Measurements from ENCODE around the gene GOLGA8B. TPM values are rescaled to one million over a fixed set of nuclear protein-coding genes. Genes with fewer than 3 reads are reported as not detected.

GOLGA8B gene
- 8.8 and 11.6 TPM in 2 replicates for total RNA-seq

GRCh38 chr15:34583399-34584329, at the start of gene GOLGA8B:
Gene GOLGA8B (minus strand): TSS chr15:34583651. CDS start chr15:34535912, 47,739 bp downstream.

Other genes with a start within 250 kb of the GOLGA8B start
- 4.0 and 4.2 TPM in 2 replicates for gene SLC12A6, start 245.9 kb downstream of the GOLGA8B start, total RNA-seq
- 277 and 284 TPM in 2 replicates for gene NOP10, start 240.5 kb downstream of the GOLGA8B start, total RNA-seq
- not detected in 2 replicates for gene NUTM1, start 240.3 kb downstream of the GOLGA8B start, total RNA-seq
- 16.6 and 32.5 TPM in 2 replicates for gene LPCAT4, start 216.5 kb downstream of the GOLGA8B start, total RNA-seq
- gene GOLGA8A, start 145.8 kb downstream of the GOLGA8B start, total RNA-seq = 3.9 and 6.1 TPM in 2 replicates
- not detected in 2 replicates for gene GJD2, start 171.3 kb upstream of the GOLGA8B start, total RNA-seq
- gene ACTC1, start 211.9 kb upstream of the GOLGA8B start, total RNA-seq = not detected in 2 replicates

All from hair follicular keratinocyte (primary cell).